Forelimb muscle (tissue), 1 donor: ENCODE measurements around the gene ANKS3. TPM values are rescaled to one million over a fixed set of nuclear protein-coding genes. Genes with fewer than 3 reads are reported as not detected.
"Not testable (repeated sequence)": the region's sequence is repeated elsewhere in the genome, so short reads cannot be mapped to it uniquely, and the experiment has no call there.

Experiments used
- DNase-seq: peaks from one replicate; pipeline ENCODE4 v3.0.0-alpha.2; 2013; ENCODE audit warnings: low read depth
- polyA plus RNA-seq: library from polyadenylated mRNA; unstranded; fragments of 120-200 nt; gene quantifications from one replicate; pipeline ENCODE4 v1.2.1, GENCODE V29; 2013; ENCODE audit not compliant: insufficient read length

ANKS3 gene
- polyA plus RNA-seq, 1 donor, result 16.0 TPM

DNA sequence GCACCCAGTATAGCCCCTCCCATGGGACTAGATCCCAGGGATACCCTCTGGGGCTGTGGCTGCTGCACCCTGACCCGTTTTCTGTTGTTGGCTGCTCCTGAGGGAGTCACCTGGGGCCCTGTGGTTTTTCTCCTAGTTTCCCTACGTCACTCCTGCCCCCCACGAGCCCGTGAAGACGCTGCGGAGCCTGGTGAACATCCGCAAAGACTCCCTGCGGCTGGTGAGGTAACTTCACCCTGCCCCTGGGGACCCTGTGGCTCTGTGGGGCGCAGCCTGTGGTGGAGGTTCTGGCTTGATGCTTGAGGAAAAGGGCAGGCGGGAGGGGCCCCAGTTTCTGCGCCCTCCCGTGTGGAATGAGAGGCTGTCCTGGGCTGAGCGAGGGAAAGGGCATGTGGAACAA, 82.2 kb downstream of the ANKS3 start:
- DNase-seq, result no peak

GRCh38 chr16:4650443-4651074, 83.5 kb downstream of the ANKS3 start:
- DNase-seq, result not testable (repeated sequence)

DNA sequence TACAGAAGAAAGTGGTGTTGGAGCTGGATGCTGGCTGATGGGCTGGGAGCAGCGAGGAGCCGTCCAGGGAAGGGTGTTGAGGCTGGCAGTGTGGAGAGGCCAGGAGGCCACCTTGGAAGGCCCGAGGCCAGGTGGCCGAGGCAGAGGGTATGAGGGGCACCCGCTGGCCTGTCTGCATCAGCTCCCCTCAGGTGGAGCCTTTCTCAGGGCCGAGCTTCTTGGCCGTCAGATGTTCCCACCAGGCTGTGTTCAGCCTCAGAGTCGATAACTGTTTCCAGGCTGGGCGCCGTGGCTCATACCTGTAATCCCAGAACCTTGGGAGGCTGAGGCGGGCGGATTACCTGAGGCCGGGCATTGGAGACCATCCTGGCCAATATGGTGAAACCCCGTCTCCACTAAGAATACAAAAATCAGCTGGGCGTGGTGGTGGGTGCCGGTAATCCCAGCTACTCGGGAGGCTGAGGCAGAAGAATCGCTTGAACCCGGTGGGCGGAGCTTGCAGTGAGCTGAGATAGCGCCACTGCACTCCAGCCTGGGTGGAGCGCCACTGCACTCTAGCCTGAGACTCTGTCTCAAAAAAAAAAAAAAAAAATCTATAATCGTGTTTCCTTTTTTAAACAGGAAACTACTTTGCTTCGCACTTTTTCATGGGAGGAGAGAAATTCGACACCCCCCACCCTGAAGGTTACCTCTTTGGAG, 84.2 kb downstream of the ANKS3 start:
- DNase-seq, result no peak

GRCh38 chr16:4648917-4649316, 85.2 kb downstream of the ANKS3 start:
- DNase-seq, result no peak

DNA sequence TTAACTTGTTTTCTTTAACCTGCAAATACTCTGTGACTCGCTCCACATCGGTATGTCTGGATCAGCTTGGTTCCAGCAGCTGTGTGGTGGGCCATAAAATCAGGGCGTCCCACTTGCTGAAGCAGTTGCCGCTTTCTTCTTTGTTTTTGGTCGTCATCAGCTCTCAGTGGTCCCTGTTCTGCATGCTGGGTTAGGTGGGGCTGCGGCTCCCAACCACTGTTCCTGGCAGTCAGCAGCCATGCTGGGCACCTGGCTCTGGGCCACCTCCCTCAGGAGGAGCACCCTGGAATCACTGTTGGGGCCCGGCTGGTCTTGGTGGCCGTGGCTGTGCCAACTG, 86.5 kb downstream of the ANKS3 start:
- DNase-seq, result no peak

- DNase-seq, result no peak
These were observed 87.1 kb downstream of the ANKS3 start for GRCh38 chr16:4646773-4647643.

Other genes starting within 250 kb of the ANKS3 start
- 46.2 TPM for gene CDIP1, start 195.5 kb downstream of the ANKS3 start, polyA plus RNA-seq
- 0.73 TPM for gene C16orf96, start 177.9 kb downstream of the ANKS3 start, polyA plus RNA-seq
- 23.4 TPM for gene UBALD1, start 119.4 kb downstream of the ANKS3 start, polyA plus RNA-seq
- gene MGRN1, start 109.4 kb downstream of the ANKS3 start, polyA plus RNA-seq, result 35.5 TPM
- 23.3 TPM for gene NUDT16L1, start 40.7 kb downstream of the ANKS3 start, polyA plus RNA-seq
- 0.63 TPM for gene DNAAF8, start 266 bp upstream of the ANKS3 start, polyA plus RNA-seq
- 8.7 TPM for gene ZNF500, start 32.9 kb upstream of the ANKS3 start, polyA plus RNA-seq
- not detected for gene SEPTIN12, start 54.1 kb upstream of the ANKS3 start, polyA plus RNA-seq
- not detected for gene SMIM22, start 61.1 kb upstream of the ANKS3 start, polyA plus RNA-seq
- gene ROGDI, start 68.4 kb upstream of the ANKS3 start, polyA plus RNA-seq, result 13.5 TPM
- gene GLYR1, start 113.0 kb upstream of the ANKS3 start, polyA plus RNA-seq, result 46.8 TPM
- 17.9 TPM for gene UBN1, start 113.2 kb upstream of the ANKS3 start, polyA plus RNA-seq
- 1.1 TPM for gene PPL, start 202.9 kb upstream of the ANKS3 start, polyA plus RNA-seq
- gene SEC14L5, start 224.1 kb upstream of the ANKS3 start, polyA plus RNA-seq, result 0.75 TPM